Renal cortical epithelial cell (primary cell): Measurements from ENCODE around the gene FAM107A. TPM values are rescaled to one million over a fixed set of nuclear protein-coding genes. Genes with fewer than 3 reads are reported as not detected.
"Not testable (repeated sequence)": the region's sequence is repeated elsewhere in the genome, so short reads cannot be mapped to it uniquely, and the experiment has no call there.

Experiments
- DNase-seq: peaks from one replicate; pipeline ENCODE4 v3.0.0-alpha.2; 2011; ENCODE audit warnings: low read depth
- total RNA-seq: library from RNA; depleted of rRNA; stranded (reverse); fragments of >200 nt; gene quantifications from 2 replicates; pipeline ENCODE4 v1.2.3, GENCODE V29; 2014

Gene FAM107A
- total RNA-seq, 1 donor from 2014 or later, result 0.60 TPM

DNA sequence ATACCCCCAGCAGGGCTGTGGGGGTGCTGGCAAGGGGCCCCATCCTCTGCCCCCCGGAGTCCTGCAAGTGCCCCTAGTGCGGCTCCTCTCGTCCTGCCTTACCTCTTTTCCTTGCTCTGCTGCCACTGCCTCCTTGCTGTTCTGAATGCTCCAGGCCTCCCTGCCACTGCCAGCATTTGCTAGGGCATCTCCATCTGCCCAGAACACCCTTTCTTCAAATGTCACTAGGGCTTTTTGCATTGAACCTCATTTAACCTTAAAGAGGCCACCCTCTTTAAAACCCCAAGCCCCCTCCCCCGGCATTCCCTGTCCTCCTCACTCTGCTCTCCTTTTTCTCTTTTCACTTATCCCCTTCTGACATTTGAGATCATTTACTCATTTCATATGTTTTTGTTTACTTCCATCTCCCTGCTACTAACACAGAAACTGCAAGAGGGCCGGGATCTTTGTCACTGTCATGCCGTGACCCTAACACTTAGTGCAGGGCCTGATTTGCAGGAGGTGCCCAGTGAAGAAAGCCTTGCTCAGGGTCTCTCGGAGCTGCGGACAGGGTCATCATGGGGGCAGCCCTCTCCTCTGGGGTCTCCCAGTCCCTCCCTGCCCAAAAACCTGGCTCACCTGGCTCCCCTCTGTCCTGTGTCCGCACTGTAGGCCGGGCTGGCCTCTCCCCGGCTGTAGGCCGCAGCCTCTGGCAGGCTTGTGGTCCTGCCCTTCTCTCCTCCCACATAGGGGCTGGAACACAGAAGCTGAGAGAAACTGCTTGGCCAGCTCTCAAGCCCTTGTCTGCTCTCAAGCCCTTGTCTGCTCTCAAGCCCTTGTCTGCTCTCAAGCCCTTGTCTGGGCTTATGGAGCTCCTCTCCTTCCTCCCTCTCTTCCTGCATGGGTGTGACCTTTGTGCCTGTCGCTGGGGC lies 40.4 kb downstream of the FAM107A start, which contains the start of gene ACOX2:
TSS of gene ACOX2 (minus strand) at position 690 of the 911 bp plus-strand sequence. CDS start 2,084 bp downstream, outside the sequence.
- no peak for DNase-seq

DNA sequence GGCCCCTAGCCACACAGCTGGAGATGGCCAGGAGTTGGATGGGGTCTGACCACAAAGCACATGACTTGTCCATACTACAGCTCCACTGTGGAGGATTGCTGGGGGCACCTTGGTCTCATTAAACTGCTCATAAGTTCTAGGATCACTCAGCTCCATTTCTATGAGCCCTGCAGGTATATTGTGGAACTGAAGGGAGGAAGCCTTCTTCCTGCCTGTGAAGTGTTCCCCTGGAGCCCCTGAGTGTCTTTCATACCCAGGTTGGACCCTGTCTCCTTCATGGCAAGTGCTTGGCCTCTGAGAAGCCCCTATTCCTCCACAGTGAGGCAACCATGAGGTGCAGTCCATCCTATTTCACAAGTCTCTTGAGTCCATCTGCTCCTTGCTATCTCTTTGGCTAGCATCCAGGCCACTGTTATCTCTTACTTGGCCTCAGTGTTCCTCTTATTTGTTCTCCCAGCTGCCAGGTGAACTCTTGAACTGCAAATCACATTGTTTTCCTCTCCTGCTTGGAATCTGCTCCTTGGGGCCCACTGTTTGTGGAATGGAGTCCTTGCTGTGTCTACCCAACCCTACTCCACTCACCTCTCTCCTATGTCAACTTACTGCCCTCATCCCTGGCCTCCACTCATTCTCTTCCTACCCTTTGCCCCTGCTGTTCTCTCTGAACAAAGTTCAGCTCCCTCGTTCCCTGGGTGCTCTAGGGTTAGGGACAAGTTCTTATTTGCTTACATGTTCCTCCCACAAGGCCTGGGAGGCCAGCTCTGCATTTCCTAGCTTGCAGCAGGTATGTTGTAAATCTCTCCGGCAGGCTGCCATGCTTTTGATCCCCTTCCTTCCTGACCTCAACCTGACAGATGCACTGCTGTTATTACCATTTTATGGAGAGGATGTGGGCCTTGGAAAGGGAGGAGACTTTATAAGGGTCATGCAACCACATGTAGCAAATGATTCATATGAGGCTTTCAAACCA lies 41.4 kb downstream of the FAM107A start:
- peak; percentile 47 for DNase-seq

DNA sequence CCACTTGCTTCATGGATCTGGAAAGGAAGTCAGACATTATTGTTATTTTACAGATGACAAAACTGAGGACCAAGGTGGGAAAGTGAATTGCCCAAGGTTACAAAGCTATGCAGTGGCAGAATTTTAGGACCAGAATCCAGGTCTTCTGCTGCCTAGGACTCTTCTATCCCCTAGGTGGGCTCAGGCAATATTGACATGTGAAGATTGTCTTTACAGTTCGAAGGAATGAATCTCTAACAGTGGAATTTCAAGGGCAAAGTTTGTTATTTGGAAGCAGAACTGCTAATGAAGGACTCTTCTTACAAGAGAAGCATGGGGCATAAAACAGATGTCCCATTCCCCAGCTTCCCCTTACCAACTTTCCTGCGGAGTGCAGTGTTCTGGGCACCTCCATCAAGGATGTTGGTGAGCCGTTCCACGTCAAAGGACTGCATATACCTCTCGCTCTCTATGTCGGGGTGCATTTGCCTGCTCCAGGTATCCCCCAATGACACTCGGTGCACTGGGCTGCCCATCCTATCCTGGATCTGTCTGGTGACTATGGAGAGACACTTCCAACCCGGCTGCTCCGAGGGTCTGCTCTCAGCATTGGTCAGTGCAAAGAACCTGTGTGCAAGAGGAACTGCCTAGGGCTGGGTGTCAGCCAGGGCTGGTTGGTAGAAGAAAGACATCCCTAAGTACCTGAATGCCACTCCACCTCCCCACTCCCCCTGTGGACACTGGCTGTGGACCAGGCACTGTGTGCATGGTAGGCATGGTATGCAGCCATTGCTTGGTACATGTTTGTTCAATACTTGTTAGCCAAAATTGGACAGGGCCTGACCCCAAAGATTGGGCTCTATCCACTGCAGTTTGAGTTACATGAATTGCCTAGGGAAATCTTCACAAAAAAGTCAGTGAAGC lies 42.3 kb downstream of the FAM107A start:
- DNase-seq, result no peak

DNA sequence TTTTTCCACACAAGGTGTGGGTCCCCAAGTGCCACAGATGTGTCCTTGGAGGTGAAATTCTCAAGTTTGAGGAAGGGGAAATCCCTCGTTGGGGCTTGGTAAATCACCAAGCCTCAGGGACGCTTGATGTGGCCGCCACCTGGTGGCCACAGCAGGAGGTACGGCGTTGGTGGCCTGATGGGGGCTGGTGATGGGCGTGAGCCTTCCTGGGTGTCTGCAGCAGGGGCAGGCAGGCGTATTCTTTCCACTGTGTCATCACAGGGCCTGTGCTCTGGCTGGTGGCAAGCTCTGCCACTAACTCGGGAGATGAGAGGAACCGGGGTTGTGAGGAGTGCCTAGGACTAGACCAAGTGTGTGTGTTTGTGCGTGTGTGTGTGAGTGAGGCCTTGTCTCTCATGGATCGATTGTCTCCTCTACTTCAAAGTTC lies 44.4 kb downstream of the FAM107A start:
- DNase-seq, result peak; percentile 51

DNA sequence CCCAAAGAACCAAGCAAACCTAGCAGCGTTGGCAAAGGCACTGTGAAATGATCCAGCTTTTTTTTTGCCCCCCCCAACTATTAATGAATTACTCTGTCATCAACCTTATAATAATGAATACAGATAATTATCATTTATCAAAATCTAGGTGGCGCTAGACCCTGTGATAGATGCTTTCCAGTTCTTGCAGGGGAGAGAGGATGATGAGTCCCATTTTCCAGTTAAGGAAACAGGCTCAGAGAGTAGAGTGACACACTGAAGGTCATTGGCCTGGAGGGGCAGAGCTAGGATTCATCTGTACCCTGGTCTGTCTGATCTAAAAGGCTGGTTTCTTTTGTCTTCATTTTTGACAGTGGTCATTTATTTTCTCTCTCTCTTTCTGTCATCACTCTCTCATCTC lies 45.2 kb downstream of the FAM107A start:
- no peak for DNase-seq

DNA sequence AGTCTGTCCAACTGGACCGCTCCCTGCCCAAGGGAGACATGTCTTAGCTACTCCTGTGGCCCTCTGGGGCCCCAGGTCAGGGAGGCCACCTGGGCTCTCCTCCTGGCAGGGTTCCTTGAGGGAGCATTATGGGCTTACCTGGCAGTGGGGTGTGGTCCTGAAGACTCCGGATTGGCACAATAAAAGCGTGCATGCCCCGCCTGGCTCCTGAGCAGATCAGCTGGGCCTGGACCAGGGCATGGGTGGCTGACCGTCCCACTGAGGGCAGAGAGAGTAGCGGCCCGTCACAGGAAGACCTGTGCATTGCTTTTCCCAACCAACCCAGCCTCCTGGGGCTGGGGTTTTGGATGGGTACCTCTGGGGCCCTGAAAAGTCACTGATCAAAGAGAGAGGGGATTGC lies 45.6 kb downstream of the FAM107A start:
- no peak for DNase-seq

DNA sequence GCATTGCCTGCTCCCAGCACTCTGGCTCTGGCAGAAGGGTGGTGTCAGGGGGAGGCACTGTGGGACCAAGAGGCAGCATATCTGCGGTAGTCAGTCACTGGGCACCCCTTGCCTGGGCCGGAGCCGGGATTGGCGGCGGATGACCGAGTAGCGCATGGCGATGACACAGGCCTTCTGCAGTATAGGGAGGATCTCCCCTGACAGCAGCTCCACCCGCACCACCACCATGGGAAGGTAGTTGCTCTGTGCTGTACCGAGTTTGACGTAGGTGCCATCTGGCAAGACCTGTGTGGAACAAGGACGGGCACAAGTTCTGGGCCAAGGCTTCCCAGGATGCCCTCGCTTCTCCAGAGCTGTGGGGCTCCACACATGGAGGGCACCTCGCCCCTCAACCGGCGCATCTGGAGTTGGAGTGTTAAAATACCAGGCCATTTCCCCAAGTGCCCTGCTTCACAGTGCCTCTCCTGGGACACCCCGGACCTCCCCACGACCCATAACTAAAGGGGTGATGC lies 46.8 kb downstream of the FAM107A start:
- no peak for DNase-seq

DNA sequence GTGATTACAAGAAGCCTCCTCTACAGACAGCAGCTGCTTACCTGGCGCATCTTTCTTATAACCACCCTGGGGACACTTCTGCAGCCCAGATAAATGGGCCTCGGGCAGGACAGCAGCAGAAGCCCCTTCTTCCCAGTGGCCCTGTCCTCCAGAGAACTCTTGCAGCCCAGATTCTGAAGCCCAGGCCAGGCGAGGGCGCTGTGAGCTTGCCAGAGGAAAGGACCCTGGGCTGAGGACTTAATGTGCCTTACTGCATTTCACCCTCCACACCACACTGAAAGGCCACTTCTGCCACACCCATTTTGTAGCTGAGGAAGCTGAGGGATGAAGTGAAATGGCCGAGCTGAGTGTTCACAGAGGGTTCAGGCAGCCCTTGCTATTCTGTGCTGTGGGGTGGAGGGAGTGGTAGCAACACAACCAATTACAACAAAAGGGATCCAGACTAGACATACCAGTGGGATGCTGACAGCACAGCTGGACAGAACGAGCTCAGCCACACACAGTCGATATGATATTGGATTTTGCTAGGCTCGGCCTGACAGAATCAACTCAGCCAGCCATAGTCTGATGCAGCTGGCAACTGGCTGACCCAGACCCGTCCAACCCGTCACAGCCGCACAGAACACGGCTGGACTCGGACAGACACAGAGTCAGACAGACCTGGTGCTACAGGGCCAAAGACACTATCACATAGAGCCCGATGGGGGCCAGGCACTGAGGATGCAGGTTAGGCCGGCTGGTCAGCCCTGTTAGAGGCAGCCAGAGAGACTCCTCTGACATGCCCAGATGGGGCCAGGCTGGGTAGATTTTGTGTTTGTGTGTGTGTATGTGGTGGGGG lies 47.5 kb downstream of the FAM107A start:
- no peak for DNase-seq

DNA sequence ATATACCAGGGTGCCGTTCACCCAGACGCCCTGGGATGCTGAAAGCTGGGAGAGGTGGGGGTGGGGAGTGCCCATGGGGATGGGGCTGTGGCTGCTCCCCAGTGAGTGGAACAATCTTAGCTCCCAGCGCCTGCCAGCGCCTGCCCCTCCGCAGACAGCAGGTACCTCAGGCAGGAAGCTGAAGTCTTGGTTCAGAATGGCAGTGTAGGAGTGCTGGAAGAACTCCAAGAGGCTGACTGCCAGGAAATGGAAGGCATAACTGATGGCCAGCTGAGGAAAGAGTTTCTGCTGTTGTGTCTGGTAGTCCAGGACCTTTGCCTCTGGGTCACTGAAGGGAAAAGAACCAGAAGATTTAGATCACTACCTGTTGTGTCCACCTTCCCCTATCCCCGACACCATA lies 48.6 kb downstream of the FAM107A start:
- peak; percentile 88 for DNase-seq

DNA sequence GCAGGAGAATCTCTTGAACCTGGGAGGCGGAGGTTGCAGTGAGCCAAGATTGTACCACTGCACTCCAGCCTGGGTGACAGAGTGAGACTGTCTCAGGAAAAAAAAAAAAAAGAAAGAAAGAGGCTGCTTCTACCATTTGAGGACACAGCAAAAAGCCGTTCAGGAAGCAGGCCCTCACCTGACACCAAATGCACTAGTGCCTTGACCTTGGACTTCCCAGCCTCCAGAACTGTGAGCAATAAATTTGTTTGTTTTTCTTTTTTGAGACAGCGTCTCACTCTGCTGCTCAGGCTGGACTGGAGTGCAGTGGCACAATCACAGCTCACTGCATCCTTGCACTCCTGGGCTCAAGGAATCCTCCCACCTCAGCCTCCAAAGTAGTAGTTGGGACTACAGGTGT lies 49.8 kb downstream of the FAM107A start:
- not testable (repeated sequence) for DNase-seq

DNA sequence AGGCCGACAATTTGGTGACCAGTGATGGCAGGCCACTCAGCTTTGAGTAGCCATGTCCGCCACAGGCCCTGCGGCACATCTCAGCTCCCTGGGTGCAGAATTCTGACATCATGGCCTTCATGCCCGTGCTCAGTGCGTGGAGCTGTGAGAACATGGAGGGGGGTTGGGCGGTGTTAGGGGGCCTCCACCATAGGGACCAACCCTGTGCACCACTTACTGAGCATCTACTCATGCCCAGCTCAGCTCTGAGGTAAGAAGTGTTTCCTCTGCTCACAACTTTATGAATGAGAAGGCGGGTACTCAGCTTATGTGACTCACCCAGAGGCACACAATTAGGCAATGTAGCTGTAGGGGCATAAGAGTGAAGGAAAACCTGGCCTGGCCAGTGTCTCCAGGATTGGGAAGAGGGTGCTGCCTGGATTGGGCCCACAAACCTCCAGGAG lies 50.7 kb downstream of the FAM107A start:
- DNase-seq, result peak; percentile 92

DNA sequence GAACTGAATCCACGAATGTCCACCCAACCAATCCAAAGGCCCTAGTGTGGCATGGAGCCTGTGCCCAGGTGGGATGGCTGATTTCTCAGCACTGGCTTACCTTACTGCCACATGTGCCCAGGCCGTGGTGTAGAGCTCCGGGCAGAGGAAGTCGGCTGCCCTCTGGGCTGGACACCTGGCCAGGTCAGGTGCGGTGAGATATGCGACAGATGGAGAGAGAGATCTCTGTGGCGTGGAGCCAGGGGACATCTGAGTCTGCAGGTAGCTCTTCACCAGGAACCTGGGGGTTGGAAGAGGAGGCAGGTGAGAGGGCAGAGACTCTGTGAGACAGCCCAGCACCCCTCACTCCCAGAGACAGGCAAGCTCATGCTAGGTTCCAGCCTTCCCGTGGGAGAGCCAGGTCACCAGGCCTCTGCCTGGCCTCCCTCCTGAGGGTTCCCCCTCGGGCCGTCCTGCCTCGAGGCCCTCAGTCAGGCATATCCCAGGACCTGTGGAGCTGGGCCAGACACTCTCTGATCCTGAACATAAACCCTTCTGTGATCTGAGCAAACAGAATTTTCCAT lies 52.8 kb downstream of the FAM107A start:
- no peak for DNase-seq

DNA sequence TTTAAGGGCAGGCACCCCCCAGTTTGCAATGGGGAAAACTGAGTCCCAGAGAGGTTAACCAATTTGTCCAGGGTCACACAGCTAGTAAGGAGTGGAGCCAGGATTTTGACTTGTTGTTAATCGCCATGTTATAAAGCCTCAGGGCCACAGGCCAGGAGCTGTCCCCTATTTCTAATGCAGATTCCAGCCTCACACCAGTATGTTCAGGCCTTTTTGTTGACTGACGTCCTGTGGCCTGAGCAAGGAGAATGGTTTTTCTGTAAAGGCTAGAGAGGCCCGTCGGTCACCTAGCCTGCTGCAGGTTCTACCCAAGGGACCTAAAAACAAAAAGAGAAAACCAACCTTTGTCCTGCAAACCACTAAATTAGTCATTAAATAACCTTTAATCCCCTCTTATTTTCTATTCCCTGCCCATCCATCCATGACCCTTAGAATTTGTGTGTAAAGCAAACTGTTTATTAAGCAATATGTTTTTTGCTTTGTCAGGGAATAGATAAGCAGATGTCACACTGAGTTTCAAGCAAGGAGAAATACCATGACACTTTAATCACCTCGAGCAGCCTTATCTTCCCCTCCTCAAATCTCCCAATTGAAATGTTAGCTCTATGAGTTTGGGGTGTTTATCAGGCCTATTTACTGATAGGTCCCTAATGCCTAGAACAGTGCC lies 54.3 kb downstream of the FAM107A start:
- DNase-seq, result peak; percentile 67

DNA sequence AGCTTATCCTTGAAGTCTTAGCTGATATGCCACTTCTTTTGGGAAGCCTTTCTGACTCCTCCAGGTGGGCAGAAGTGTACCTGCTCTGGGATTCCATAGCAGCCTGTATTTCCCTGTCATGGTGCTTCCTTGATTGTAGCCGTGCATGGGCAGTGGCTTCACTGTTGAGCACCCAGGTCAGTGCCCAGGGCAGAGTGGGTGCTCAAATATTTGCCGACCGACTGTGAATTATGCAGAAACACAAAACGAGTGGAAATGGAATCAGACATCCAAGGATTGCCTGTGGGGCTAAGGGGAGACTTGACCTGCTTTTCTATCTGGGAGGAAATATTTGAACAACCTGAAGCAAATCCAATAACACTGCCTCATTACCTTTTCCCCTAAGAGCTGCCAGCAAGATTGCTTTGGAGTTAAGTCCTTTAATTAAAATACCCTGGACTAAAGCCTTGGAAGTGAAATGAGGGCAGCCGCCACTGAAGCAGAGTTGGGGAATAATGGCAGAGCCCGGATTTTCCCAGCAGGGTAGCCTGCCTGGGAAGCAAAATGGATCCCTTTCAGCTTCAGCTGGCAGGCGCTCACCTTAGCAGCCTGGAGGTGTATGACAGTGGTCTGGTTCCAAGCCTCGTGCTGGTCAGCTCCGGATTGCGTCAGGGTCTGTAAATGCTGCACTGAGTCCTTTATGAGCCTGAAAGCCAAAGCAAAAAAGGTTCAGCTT lies 55.1 kb downstream of the FAM107A start:
- DNase-seq, result peak; percentile 73

DNA sequence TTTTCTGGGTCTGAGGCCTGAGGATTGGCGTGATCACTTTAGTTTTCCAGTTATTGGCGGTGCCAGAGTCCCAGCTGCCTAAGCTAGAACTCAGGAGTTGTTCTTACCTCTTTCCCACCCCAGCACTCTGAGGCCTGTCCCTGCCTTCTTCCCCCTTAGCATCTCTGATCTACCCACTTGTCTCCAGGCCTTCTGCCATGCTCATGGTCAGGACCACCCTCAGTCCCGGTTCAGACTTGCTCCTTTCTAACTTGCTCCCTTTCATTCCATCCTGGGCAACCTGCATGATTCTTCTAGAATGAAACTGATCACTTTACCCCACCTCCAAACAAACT lies 55.9 kb downstream of the FAM107A start:
- no peak for DNase-seq

DNA sequence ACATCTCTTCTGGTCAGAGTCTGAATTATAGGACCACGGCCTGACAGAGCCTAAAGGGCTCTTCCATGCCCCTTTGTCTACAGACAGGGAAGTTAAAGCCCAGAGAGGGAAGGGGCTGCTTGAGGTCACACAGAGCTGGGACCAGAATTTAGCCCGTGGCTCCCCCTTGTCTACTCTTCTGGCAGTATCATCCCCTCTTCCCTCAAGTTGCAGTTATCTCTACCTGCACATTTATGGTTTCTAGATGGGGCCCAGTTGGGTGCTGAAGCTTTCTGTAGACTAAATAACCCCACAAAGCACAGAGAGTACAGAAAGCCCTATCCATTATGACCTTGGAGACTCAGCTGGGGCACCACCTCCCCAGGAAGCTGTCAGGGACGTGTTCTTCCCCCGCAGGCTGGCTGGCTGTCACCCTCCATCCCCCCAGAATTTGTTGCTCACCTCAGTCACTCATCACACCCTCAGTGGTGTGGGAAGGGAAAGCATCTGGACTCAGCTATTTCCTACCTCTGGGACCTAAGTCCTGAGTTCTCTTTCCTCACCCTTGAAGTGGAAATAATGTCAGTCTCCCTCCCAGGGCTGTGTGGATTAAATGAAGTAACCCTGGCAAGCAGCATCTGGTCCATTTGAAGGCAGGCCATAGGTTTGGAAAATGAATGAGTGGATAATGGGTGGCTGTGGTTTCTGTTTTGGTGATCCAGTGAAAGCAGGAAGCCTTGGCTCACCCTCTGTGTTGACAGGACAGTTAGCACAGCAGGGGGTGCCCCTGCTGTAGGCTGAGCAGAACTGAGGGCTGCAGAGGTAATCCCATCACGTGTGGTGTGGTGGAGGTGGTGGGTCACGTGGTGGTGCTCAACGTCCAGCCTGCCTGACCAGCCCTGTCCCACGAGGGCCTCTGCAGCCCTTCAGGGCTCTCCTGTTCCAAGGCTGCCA lies 56.5 kb downstream of the FAM107A start:
- DNase-seq, result peak; percentile 55

DNA sequence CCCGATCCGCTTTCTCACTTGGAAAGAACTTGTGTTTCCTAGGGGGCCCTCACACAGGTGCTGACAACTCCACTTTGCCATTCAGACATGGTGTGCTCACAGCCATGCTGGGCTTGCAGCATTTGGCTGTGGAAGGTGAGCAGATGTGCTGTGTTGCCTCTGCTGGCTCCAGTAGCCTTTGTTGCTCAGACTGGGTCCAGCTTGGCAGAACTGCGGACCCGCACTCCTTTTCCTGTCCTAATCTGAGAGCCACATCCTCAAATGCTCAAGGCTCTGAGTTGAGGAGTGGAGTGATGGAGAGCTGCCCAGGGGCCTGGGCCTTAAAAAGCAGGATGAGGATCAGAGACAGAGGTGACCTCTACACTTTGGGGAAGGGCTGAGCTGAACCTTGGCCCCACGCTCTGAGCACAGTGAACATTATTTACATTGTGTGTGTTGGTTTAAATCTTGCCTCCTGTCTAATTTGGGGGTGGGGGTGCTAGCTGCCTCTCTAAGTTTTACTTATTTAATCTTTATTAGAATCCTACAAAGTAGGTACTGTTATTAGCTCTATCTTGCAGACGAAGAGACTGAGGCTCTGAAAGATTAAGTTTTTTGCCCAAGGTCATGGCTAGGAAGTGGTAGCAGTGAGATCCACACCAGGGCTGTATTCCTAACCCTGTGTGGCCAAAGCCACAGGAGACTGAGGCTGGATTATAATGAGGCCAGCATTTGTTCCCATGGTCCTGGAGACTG lies 57.4 kb downstream of the FAM107A start:
- no peak for DNase-seq
